Stimulated activated CD4-positive, alpha-beta T cell treated with anti-CD3 and anti-CD28 coated beads, Interleukin-4, amount 100 ng/mL, for 1 hour (primary cell): Measurements from ENCODE around the gene RAB34.
"Not testable (repeated sequence)": the region's sequence is repeated elsewhere in the genome, so short reads cannot be mapped to it uniquely, and the experiment has no call there.

Experiments
- DNase-seq: peaks from one replicate; pipeline ENCODE4 v3.0.0-alpha.2; 2020

Gene RAB34

DNA sequence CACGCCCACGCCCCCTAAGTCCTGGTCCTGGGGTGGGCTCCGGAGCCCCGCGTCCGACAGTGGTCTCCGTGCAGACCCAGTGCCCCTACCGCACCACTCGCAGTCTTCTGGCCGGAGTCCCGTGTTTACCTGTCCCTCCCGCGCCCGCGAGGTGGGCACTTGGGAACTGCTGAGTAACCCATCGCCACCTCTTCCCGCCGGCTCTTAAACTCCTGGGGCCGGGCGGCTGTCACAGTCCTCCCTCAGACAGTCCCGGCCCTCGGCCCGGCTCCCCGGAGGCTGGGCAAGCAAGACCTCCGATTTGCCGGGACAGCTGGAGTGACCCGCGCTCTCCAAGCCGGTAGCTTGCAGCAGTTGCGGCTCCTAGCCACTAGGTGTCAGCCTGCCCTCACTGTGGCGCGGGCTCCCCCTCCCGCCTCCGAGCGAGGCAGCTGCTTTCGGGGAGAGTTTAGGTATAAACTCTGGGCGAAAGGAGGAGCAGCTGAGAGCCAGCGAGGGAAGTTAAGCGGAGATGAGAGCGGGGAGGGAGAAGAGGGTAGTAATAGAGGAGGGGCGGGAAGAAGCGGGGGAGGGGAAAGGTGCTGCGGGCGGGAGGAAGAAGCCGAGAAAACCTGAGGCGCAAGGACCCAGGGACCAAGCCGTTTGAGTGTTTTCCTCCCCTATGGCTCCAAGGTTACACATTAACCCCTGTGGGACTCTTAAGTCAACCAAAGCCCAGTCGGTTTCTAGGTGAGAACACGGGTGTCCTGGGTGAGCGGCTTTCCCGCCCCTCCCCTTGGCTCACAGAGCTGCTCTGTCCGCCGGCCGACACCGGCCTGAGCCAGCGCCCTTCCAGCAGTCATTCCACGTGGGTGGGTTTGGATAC is 9.2 kb upstream of the RAB34 start:
- DNase-seq = peak; percentile 91

GRCh38 chr17:28726226-28726626 is 8.6 kb upstream of the RAB34 start, which contains the start of gene TLCD1:
Gene TLCD1 (minus strand): TSS chr17:28726233. CDS start chr17:28726097, 136 bp downstream.
- DNase-seq = peak; percentile 74

- DNase-seq = no peak
These were observed 8.1 kb upstream of the RAB34 start for GRCh38 chr17:28725660-28726225.

DNA sequence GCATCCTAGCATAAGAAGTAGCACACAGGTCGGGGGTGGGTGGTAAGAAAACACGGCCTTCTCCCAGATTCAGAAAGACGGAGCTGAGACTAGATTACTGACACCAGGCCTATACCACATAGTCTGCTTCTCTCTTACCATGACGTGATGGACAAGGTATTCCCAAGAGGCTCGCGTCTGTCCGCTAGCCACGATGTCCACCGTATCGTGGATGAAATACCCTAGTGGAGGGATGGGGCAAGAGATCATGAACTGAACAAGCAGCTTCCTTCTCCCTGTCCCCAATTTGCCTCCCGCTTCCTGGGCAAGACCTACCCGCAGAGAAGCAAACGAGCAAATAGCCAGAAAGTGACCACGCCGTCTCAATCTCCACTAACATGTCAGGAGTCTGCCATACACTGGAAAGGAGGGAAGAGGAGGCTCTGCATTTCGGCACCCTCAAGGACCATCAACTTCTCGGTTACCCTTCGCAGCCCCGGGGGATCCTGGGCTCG is 7.5 kb upstream of the RAB34 start:
- DNase-seq = peak; percentile 23

DNA sequence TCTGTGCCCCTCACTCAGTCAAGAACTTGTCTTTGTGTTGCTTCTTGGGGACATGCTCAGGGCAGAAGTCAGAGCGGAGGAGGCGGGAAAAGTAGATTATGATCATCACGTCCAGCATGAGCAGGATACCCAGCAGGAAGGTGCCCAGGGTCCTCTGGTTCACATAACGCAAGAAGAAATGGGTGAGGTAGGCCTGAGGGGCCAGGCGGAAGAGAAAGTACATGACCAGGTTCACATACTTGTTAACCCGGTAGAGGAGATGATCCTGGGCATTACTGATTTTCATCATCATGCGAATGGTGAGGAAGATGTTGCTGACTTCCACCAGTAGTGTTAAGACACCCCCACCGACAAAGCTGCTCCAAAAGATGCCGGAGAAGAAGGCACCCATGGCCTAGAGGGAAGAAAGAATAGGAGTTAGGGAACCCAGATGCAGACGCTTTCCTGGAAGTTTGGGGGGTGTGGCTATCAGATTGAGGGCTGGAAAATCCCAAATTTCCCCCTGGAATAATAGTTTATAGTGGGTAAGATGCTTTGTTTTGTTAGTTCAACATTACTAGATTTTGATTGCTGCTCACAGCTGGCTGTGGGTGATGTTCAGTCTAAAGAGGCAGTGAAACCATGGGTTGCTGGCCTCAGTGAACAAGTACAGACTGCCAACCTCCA is 7.0 kb upstream of the RAB34 start:
- no peak for DNase-seq

DNA sequence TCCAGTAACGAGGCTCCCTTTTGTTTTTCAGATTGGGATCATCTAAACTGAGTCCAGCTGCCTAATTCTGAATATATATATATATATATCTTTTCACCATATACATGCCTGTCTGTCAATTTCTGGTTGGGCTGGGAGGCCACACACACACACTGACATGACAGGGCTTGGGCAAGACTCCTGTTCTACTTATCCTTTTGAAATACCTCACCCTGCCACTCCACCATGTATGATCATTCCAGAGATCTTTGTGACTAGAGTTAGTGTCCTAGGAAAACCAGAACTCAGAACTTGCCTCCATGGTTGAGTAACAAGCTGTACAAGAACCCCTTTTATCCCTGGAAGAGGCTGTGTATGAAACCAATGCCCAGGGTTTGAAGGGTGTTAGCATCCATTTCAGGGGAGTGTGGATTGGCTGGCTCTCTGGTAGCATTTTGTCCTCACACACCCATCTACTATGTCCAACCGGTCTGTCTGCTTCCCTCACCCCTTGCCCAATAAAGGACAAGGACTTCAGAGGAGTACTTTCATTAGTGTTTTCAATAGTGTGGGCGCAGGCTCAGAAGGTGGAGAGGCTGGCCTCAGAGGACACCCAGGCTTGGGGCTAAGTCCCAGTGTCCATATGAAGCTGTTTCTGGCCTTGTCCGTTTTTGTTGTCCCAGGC is 6.3 kb upstream of the RAB34 start:
- DNase-seq = not testable (repeated sequence)

GRCh38 chr17:28723159-28723835 is 5.6 kb upstream of the RAB34 start:
- DNase-seq = no peak

DNA sequence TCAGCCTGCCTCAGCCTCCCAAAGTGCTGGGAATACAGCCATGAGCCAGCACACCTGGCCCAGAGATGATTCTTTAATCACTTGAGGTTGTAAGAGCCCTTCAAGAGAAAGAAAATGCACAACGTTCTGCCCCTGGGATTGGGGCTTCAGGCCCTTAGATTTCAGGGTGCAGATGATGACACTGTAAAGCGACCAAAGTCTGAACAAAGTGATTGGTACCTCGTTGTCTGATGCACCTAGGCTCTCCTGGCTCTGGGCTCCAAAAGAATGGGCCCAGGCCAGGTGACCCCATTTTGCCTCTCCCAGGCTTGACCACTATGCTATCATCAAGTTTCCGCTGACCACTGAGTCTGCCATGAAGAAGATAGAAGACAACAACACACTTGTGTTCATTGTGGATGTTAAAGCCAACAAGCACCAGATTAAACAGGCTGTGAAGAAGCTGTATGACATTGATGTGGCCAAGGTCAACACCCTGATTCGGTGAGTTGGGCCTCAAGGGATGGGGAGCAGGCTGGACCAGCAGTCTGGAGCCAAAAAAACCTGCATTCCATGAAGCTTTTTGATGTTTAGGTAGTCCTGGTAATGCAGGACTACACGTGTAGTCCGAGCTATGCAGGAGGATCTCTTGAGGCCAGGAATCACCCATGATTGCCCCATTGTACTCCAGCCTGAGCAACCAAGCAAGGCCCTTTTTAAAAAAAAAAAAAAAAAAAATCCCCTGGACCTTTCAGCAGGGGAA is 4.9 kb upstream of the RAB34 start:
- DNase-seq = no peak

GRCh38 chr17:28720997-28721329 is 3.3 kb upstream of the RAB34 start:
- peak; percentile 22 for DNase-seq

- peak; percentile 37 for DNase-seq
These were observed 2.8 kb upstream of the RAB34 start for GRCh38 chr17:28720247-28720996.

- no peak for DNase-seq
These were observed 1.4 kb upstream of the RAB34 start for GRCh38 chr17:28719021-28719433.

- no peak for DNase-seq
These were observed 809 bp upstream of the RAB34 start for GRCh38 chr17:28718333-28719020.

GRCh38 chr17:28716740-28717577 is 709 bp downstream of the RAB34 start:
- peak; percentile 33 for DNase-seq

DNA sequence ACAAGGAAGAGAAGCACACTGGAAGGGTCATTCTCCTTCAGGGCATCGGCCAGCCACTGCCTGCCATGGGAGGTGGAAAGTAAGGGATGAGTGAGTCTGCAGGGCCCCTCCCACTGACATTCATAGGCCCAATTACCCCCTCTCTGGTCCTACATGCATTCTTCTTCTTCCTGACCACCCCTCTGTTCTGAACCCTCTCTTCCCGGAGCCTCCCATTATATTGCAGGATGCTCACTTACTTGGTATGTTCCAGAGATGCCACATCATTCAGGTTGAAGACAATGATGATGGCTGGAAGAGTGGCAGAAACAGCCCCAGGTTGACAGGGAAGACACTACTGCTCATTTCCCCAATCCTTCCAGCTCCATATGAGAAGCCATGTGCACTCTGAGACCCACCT is 2.5 kb downstream of the RAB34 start:
- no peak for DNase-seq

DNA sequence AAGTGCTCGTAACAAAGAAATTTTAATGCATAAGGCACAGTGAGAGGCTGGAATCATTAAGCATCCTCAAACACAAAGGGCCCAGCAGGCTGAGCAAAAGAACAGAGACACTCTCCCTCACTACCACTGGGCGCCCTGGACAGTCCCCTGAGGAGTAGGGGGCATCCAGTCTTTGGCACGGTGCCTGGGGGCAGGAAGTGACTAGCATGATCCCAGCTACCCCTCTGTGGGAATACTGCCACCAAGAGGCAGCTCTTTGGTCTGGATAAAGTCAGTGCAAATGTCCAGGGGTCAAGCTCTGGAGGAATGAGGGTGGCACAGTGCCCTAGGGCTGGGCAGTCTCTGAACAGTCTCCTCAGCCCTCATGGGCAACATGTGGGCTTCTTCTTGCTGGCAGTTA is 3.4 kb downstream of the RAB34 start:
- DNase-seq = no peak

GRCh38 chr17:28712705-28713415 is 4.8 kb downstream of the RAB34 start:
- no peak for DNase-seq

DNA sequence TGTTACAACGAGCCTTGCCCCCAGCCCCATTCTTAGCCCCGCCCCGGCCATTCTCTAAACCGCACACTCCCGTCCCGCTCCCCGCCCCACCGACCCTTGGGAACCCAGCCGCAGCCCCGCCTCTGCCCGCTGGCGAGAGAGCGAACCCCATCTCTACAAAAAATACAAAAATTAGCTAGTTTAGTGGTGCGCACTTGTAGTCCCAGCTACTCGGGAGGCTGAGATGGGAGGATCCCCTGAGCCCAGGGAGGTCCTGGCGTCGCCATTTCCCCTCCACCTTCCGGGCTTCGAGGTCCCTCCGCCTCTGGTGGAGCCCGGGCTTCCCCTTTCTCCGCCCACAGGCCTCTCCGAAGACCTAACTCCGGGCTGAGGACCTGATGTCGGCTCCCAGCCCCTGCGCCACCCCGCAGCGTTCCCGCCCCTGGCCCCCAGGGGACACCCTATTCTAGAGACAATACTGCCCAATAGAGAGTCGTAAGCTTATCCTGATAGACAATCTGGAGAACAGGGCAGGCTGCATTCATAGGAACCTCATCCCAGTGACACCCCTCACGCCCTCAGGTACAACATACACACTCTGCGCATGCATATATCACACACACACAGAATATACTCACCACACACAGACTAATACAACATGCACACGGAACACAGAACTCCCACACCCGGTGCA is 5.5 kb downstream of the RAB34 start:
- DNase-seq = peak; percentile 72

DNA sequence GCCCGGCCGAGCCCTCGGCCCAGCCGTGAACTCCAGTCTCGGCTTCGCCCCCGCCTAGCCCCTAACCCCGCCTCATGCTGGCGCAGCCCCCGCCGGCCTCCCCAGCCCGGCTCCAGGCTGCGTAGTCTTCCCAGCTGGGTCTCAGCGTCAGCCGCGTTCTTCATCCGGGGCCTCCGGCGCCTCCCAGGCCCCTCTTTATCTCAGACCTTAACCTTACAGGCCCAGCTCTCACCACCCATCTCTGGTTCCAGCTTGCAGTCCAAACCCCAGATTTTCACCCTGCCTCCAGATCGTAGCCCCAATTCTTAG is 6.0 kb downstream of the RAB34 start, which contains the start of gene PROCA1:
TSS of gene PROCA1 (minus strand) at position 166 of the 309 bp plus-strand sequence. CDS start 228 bp downstream, outside the sequence.
- peak; percentile 46 for DNase-seq
